Panc1 (cell line): ENCODE data around the gene PRAMEF11. TPM values are rescaled to one million over a fixed set of nuclear protein-coding genes. Genes with fewer than 3 reads are reported as not detected.

Experiments used
- ATAC-seq: fragments of 200-7000 bp; cut with Tn5 transposase; 2 replicates; pipeline ENCODE4 v1.9.1; 2020; ENCODE audit warnings: mild to moderate bottlenecking, moderate library complexity
- BruUV-seq: library from RNA; stranded (reverse); fragments of 400-500 nt; replicated peaks from 2 replicates; lab custom pipeline; 2021; lab: Mats Ljungman, UMichigan
- CTCF ChIA-PET: fragments of 300-600 bp; sonication (Branson Sonifier 250); formaldehyde crosslinking; loops from one replicate; lab custom pipeline; 2022; ENCODE audit warnings: antibody characterized with exemption; lab: Charles Lee
- POLR2A ChIA-PET: fragments of 300-600 bp; sonication (Branson Sonifier 250); formaldehyde crosslinking; loops from one replicate; lab custom pipeline; 2022; ENCODE audit warnings: antibody characterized with exemption; lab: Charles Lee
- DNase-seq: peaks from one replicate; pipeline ENCODE4 v3.0.0-alpha.2; 2010; ENCODE audit warnings: low read depth, low spot score
- H3K27ac ChIP-seq: 2 replicates; pipeline ENCODE4 v1.5.1; 2011; ENCODE audit warnings: mild to moderate bottlenecking, low read length, inconsistent platforms
- H3K27me3 ChIP-seq: fragments of 200-500 bp; sonication (Bioruptor generic); 2 replicates; pipeline ENCODE4 v1.6.0; 2014; ENCODE audit warnings: low read length, inconsistent platforms; ENCODE audit not compliant: control insufficient read depth, insufficient read depth
- H3K36me3 ChIP-seq: fragments of 200-500 bp; sonication (Bioruptor generic); 2 replicates; pipeline ENCODE4 v1.5.1; 2014; ENCODE audit warnings: inconsistent platforms, mild to moderate bottlenecking, low read length, moderate library complexity; ENCODE audit not compliant: control insufficient read depth, insufficient read depth
- H3K4me1 ChIP-seq: 2 replicates; pipeline ENCODE4 v1.5.1; 2011; ENCODE audit warnings: inconsistent platforms, mild to moderate bottlenecking, low read length, moderate library complexity; ENCODE audit not compliant: control insufficient read depth, insufficient read depth
- H3K4me3 ChIP-seq, 2 experiments: 2 replicates each; pipeline ENCODE4 v1.5.1; 2011 to 2012; ENCODE audit warnings: low read depth in 2 of 2, low read length in 2 of 2, mild to moderate bottlenecking in 2 of 2, inconsistent platforms in 1 of 2, moderate library complexity in 1 of 2
- H3K9me3 ChIP-seq: fragments of 200-500 bp; sonication (Bioruptor generic); 2 replicates; pipeline ENCODE4 v1.5.1; 2014; ENCODE audit warnings: low read depth, mild to moderate bottlenecking, inconsistent platforms, low read length, moderate library complexity; ENCODE audit not compliant: control insufficient read depth, insufficient read depth
- POLR2AphosphoS5 ChIP-seq: IDR thresholded peaks from 2 replicates; pipeline ENCODE4 v1.6.1; 2012; ENCODE audit warnings: mild to moderate bottlenecking, low read depth, low read length, moderate library complexity
- SIN3A ChIP-seq: IDR thresholded peaks from 2 replicates; pipeline ENCODE4 v1.6.1; 2012; ENCODE audit warnings: low read depth, mild to moderate bottlenecking, low read length, moderate library complexity, borderline replicate concordance; ENCODE audit not compliant: insufficient read depth
- in situ Hi-C: cut with HindIII; loops from 2 replicates; pipeline ENCODE4 v1.10.0; 2016; ENCODE audit warnings: low sequenced_read_pairs, low pct_unique_long_range_greater_than_20kb
- intact Hi-C: fragments of 100-400 bp; cut with micrococcal nuclease; formaldehyde crosslinking; loops from one replicate; pipeline ENCODE4 v1.10.0; 2022; ENCODE audit not compliant: unreplicated experiment
- total RNA-seq: library from RNA; stranded (reverse); gene quantifications from one replicate; pipeline ENCODE4 v1.2.1, GENCODE V29; 2021; ENCODE audit not compliant: unreplicated experiment
- TF ChIP-seq, protein P1 (sequence below), 2 experiments: IDR thresholded peaks; 2 replicates each; pipeline ENCODE4 v1.6.1; 2011 to 2012; ENCODE audit warnings: low read depth in 2 of 2, control low read depth in 1 of 2, low read length in 1 of 2, mild to moderate bottlenecking in 1 of 2, moderate library complexity in 1 of 2; ENCODE audit not compliant: insufficient read depth in 1 of 2

PRAMEF11 gene
- total RNA-seq, 1 experiment from 2014 or later = not detected

DNA sequence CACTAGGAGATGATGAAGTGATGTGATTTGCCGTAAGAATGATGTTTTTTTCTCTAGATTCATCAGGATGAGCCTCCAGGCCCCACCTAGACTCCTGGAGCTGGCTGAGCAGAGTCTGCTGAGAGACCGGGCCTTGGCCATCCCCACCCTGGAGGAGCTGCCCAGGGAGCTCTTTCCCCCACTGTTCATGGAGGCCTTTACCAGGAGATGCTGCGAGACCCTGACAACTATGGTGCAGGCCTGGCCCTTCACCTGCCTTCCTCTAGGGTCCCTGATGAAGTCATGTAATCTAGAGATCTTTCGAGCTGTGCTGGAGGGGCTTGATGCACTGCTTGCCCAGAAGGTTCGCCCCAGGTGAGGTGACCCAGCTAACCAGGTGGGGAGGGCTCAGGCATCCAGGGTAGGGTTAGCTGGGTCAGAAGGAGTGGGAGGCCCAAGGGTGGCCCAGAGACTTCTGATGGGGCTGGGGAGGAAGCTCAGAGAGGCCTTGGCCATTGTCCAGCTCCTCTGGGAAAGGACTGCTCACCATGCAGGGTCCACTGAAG is 56.3 kb downstream of the PRAMEF11 start:
- ATAC-seq (no peak), DNase-seq (no peak)
- no TSS peak for BruUV-seq
- in situ Hi-C loops = no loop called here
- Histone ChIP-seq H3K4me1 (no peaks in the 10 kb centered on the region), H3K9me3 (no peaks in the 10 kb centered on the region), H3K4me3 (no peak overlapping the region), H3K27me3 (peaks cover 2% of the 10 kb centered on the region; the same call in 1 of the 2 replicates), H3K36me3 (no peaks in the 10 kb centered on the region), H3K27ac (no peak overlapping the region)
- intact Hi-C loops = no loop called here
- POLR2A ChIA-PET = no interaction called here
- no peak for TF ChIP-seq SIN3A
- TF ChIP-seq, protein P1, sequence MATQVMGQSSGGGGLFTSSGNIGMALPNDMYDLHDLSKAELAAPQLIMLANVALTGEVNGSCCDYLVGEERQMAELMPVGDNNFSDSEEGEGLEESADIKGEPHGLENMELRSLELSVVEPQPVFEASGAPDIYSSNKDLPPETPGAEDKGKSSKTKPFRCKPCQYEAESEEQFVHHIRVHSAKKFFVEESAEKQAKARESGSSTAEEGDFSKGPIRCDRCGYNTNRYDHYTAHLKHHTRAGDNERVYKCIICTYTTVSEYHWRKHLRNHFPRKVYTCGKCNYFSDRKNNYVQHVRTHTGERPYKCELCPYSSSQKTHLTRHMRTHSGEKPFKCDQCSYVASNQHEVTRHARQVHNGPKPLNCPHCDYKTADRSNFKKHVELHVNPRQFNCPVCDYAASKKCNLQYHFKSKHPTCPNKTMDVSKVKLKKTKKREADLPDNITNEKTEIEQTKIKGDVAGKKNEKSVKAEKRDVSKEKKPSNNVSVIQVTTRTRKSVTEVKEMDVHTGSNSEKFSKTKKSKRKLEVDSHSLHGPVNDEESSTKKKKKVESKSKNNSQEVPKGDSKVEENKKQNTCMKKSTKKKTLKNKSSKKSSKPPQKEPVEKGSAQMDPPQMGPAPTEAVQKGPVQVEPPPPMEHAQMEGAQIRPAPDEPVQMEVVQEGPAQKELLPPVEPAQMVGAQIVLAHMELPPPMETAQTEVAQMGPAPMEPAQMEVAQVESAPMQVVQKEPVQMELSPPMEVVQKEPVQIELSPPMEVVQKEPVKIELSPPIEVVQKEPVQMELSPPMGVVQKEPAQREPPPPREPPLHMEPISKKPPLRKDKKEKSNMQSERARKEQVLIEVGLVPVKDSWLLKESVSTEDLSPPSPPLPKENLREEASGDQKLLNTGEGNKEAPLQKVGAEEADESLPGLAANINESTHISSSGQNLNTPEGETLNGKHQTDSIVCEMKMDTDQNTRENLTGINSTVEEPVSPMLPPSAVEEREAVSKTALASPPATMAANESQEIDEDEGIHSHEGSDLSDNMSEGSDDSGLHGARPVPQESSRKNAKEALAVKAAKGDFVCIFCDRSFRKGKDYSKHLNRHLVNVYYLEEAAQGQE (IDR thresholded peaks at IDR 0.05; ENCODE audit: insufficient read depth in 1 of 2, low read depth in 2 of 2, low read length in 1 of 2) = no peak
- no peak for TF ChIP-seq POLR2AphosphoS5
- CTCF ChIA-PET = no interaction called here

Other genes starting within 250 kb of the PRAMEF11 start
- gene DHRS3, start 213.2 kb downstream of the PRAMEF11 start, total RNA-seq = 113 TPM
- not detected for gene AADACL4, start 187.3 kb downstream of the PRAMEF11 start, total RNA-seq
- gene AADACL3, start 115.3 kb downstream of the PRAMEF11 start, total RNA-seq = not detected
- gene CFAP107, start 85.2 kb downstream of the PRAMEF11 start, total RNA-seq = not detected
- not detected for gene PRAMEF12, start 57.7 kb downstream of the PRAMEF11 start, total RNA-seq
- not detected for gene PRAMEF1, start 40.0 kb downstream of the PRAMEF11 start, total RNA-seq
- gene HNRNPCL1, start 17.3 kb upstream of the PRAMEF11 start, total RNA-seq = not detected
- not detected for gene PRAMEF2, start 25.7 kb upstream of the PRAMEF11 start, total RNA-seq
- not detected for gene PRAMEF4, start 54.8 kb upstream of the PRAMEF11 start, total RNA-seq
- not detected for gene PRAMEF10, start 66.9 kb upstream of the PRAMEF11 start, total RNA-seq
- not detected for gene PRAMEF7, start 85.2 kb upstream of the PRAMEF11 start, total RNA-seq
- gene PRAMEF6, start 116.2 kb upstream of the PRAMEF11 start, total RNA-seq = not detected
- not detected for gene PRAMEF27, start 225.2 kb upstream of the PRAMEF11 start, total RNA-seq
- gene HNRNPCL3, start 229.4 kb upstream of the PRAMEF11 start, total RNA-seq = not detected
- not detected for gene PRAMEF25, start 239.4 kb upstream of the PRAMEF11 start, total RNA-seq